ENCODE measurements around the gene CNTNAP2. TPM values are rescaled to one million over a fixed set of nuclear protein-coding genes. Genes with fewer than 3 reads are reported as not detected.
"Not testable (repeated sequence)": the region's sequence is repeated elsewhere in the genome, so short reads cannot be mapped to it uniquely, and the experiment has no call there.

Gene CNTNAP2
- total RNA-seq, 1 donor from 2014 or later, result 9.2 TPM

- TF ChIP-seq, protein P1, sequence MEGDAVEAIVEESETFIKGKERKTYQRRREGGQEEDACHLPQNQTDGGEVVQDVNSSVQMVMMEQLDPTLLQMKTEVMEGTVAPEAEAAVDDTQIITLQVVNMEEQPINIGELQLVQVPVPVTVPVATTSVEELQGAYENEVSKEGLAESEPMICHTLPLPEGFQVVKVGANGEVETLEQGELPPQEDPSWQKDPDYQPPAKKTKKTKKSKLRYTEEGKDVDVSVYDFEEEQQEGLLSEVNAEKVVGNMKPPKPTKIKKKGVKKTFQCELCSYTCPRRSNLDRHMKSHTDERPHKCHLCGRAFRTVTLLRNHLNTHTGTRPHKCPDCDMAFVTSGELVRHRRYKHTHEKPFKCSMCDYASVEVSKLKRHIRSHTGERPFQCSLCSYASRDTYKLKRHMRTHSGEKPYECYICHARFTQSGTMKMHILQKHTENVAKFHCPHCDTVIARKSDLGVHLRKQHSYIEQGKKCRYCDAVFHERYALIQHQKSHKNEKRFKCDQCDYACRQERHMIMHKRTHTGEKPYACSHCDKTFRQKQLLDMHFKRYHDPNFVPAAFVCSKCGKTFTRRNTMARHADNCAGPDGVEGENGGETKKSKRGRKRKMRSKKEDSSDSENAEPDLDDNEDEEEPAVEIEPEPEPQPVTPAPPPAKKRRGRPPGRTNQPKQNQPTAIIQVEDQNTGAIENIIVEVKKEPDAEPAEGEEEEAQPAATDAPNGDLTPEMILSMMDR (conservative IDR thresholded peaks at IDR 0.05; ENCODE audit: low read depth, low read length), result no peak
- no peak for DNase-seq (ENCODE audit: low read depth)
- H3K4me3 ChIP-seq (ENCODE audit: low read depth, low read length), result no peak overlapping the region
These were observed 2330.7 kb downstream of the CNTNAP2 start for GRCh38 chr7:148447221-148447849.

DNA sequence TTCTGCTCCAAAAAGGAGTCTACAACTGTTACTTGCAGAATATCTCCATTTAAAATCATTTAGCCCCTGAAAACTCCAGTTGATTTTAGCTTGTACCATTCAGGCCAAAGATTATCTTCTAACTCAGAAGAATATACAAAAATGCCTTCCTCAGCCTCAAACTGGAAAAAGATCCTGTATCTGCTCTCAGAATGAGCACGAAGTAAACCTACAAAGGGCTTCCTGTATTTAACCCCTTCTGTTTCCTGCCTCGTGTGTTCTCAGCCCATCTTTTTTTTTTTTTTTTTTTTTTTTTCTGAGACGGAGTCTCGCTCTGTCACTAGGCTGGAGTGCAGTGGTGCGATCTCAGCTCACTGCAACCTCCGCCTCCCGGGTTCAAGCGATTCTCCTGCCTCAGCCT, 2334.9 kb downstream of the CNTNAP2 start:
- H3K4me3 ChIP-seq (ENCODE audit: low read depth, low read length); DNase-seq (ENCODE audit: low read depth): not testable (repeated sequence)

- DNase-seq (ENCODE audit: low read depth), result no peak
- no peak overlapping the region for H3K4me3 ChIP-seq (ENCODE audit: low read depth, low read length)
- TF ChIP-seq, protein P1 (conservative IDR thresholded peaks at IDR 0.05; ENCODE audit: low read depth, low read length), result no peak
These were observed 2339.8 kb downstream of the CNTNAP2 start for GRCh38 chr7:148456351-148456750.

DNA sequence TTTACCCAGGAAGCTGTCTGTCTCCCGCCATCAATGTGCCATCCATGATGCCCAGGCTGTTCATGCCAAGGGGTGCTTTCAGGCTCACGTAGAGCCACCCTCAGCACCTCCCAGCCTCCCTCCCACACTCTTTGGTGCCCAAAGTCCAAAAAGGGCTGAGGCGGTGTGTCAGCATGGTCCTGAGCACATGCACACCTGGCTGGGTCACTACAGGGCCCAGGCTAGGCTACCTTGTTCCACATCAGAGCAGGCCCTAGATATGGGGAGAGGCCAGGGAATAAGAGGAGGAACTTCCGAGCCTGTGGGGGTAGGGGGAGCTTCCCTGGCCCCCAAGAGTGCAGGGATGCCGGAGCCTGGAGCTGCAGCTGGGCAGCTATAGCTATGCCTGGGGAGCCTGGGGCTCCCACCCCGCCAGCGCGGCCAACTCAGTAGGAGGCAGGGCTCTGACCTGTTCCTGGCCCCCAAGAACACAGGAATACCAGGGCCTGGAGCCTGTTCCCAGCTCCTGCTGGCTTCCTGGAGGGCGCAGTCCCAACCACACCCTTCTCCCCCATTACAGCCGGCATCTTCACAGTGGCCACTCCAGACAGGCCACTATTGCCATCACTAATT, 2340.8 kb downstream of the CNTNAP2 start:
- TF ChIP-seq, protein P1 (conservative IDR thresholded peaks at IDR 0.05; ENCODE audit: low read depth, low read length), result no peak
- no peak for DNase-seq (ENCODE audit: low read depth)
- no peak overlapping the region for H3K4me3 ChIP-seq (ENCODE audit: low read depth, low read length)

DNA sequence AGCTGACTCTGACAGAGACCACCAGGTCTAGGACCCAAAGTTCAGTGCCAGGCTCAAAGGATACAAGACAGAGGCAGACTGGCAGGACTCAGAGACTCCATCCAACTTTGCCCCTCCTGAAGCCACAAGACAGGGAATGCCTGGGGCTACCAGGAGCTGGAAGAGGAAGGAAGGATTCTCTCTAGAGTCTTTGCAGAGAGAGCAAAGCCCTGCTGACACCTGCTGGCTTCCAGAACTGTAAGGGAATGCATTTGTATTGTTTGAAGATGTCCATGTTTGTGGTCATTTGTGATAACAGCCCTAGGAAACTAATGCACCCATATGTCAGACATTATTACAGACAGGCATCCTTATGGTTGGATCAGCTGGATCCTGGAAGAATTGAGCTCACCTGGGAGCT, 2341.7 kb downstream of the CNTNAP2 start:
- TF ChIP-seq, protein P1 (conservative IDR thresholded peaks at IDR 0.05; ENCODE audit: low read depth, low read length), result no peak
- no peak overlapping the region for H3K4me3 ChIP-seq (ENCODE audit: low read depth, low read length)
- no peak for DNase-seq (ENCODE audit: low read depth)

DNA sequence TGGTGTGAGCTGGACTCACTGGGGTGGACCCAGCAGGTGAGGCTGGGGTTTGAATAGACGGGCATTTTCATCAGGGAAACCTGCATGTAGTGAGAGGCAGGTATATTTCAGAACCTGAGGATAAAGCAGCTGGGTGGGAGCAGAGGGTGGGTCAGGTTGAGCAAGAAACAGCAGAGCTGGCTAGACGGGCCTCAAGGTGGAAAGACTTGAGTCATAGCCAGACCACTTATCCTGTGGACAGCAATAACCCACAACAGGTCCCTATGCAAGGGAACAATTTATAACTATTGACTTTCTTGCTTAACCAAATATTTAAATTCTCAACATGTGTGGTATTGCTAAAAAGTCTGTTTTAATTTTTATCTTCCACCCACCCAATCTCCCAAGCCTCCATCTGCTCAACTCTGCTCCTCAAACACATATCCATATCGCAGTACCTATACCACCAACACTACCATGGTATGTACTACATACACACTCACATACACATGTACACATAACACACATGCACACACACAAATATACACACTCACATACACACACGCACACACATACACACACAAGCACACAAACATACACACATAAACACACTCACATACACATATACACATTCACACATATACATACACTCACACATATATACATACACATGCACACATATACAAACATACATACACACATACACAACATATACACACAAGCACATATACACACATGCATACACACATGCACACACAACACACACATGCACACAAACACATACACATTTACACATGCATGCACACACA, 2345.0 kb downstream of the CNTNAP2 start:
- DNase-seq (ENCODE audit: low read depth), result no peak
- H3K4me3 ChIP-seq (ENCODE audit: low read depth, low read length), result no peak overlapping the region
- TF ChIP-seq, protein P1 (conservative IDR thresholded peaks at IDR 0.05; ENCODE audit: low read depth, low read length), result no peak

GRCh38 chr7:148462774-148463173, 2346.2 kb downstream of the CNTNAP2 start:
- DNase-seq (ENCODE audit: low read depth); H3K4me3 ChIP-seq (ENCODE audit: low read depth, low read length): not testable (repeated sequence)
